A673 (cell line): ENCODE data around the gene CYBC1. TPM values are rescaled to one million over a fixed set of nuclear protein-coding genes. Genes with fewer than 3 reads are reported as not detected.

Experiments used
- BruUV-seq: library from RNA; stranded (reverse); fragments of 400-500 nt; replicated peaks from 2 replicates; lab custom pipeline; 2021; lab: Mats Ljungman, UMichigan
- CTCF ChIA-PET: fragments of 300-600 bp; sonication (Branson Sonifier 250); formaldehyde crosslinking; loops from one replicate; lab custom pipeline; 2022; ENCODE audit warnings: antibody characterized with exemption; lab: Charles Lee
- POLR2A ChIA-PET: fragments of 300-600 bp; sonication (Branson Sonifier 250); formaldehyde crosslinking; loops from one replicate; lab custom pipeline; 2022; ENCODE audit warnings: antibody characterized with exemption; ENCODE audit not compliant: low non-redundant PET; lab: Charles Lee
- DNase-seq: peaks from one replicate; pipeline ENCODE4 v3.0.0-alpha.2; 2015; ENCODE audit warnings: low spot score
- H3K27ac ChIP-seq: fragments of 200-600 bp; sonication (generic); 2 replicates; pipeline ENCODE4 v1.5.1; 2016; ENCODE audit warnings: mixed run types, low read depth, mild to moderate bottlenecking, mixed read lengths, antibody characterized with exemption, low read length; ENCODE audit not compliant: poor library complexity, severe bottlenecking
- H3K27me3 ChIP-seq: fragments of 200-600 bp; sonication (generic); replicated peaks from 2 replicates; pipeline ENCODE4 v1.6.1; 2017; ENCODE audit warnings: mixed run types, low read depth, mild to moderate bottlenecking, mixed read lengths, antibody characterized with exemption, low read length; ENCODE audit not compliant: insufficient read depth, poor library complexity
- H3K36me3 ChIP-seq: fragments of 200-600 bp; sonication (generic); 2 replicates; pipeline ENCODE4 v1.6.1; 2016; ENCODE audit warnings: mixed run types, mild to moderate bottlenecking, mixed read lengths, antibody characterized with exemption, low read length; ENCODE audit not compliant: insufficient read depth, poor library complexity, severe bottlenecking
- H3K4me1 ChIP-seq: fragments of 200-600 bp; sonication (generic); 2 replicates; pipeline ENCODE4 v1.6.1; 2017; ENCODE audit warnings: mixed run types, mild to moderate bottlenecking, mixed read lengths, antibody characterized with exemption, low read length; ENCODE audit not compliant: insufficient read depth, poor library complexity, severe bottlenecking
- H3K4me3 ChIP-seq: fragments of 200-600 bp; sonication (generic); 2 replicates; pipeline ENCODE4 v1.5.1; 2016; ENCODE audit warnings: low read depth, mixed run types, mild to moderate bottlenecking, mixed read lengths, low read length; ENCODE audit not compliant: poor library complexity, severe bottlenecking
- H3K9me3 ChIP-seq: fragments of 200-600 bp; sonication (generic); 2 replicates; pipeline ENCODE4 v1.6.1; 2016; ENCODE audit warnings: mixed run types, low read depth, mild to moderate bottlenecking, mixed read lengths, antibody characterized with exemption, low read length; ENCODE audit not compliant: poor library complexity, severe bottlenecking
- CTCF ChIP-seq: fragments of 300-800, 200-600 bp; sonication (generic); conservative IDR thresholded peaks from 2 replicates; pipeline ENCODE4 v1.5.1; 2017; ENCODE audit warnings: low read depth, mild to moderate bottlenecking, antibody characterized with exemption, low read length, moderate library complexity, mixed read lengths
- EZH2 ChIP-seq: fragments of 200-600 bp; sonication (generic); IDR thresholded peaks from 2 replicates; pipeline ENCODE4 v1.6.1; 2017; ENCODE audit warnings: borderline replicate concordance, low read depth, mild to moderate bottlenecking, mixed read lengths, antibody characterized with exemption, low read length; ENCODE audit not compliant: poor library complexity, severe bottlenecking
- intact Hi-C: fragments of 100-400 bp; cut with micrococcal nuclease; formaldehyde crosslinking; loops from one replicate; pipeline ENCODE4 v1.10.0; 2022; ENCODE audit not compliant: unreplicated experiment
- total RNA-seq: library from RNA; stranded (reverse); gene quantifications from 2 replicates; pipeline ENCODE4 v1.2.3, GENCODE V29; 2021

CYBC1 gene
- total RNA-seq, 1 experiment from 2014 or later = 72.8 TPM

- no peaks in the 10 kb centered on the region for H3K4me1 ChIP-seq
- ChIA-PET CTCF (no interaction called here), POLR2A (no interaction called here)
- DNase-seq = no peak
- H3K27ac ChIP-seq = no peak overlapping the region
- H3K27me3 ChIP-seq = no peaks in the 10 kb centered on the region
- H3K9me3 ChIP-seq = no peaks in the 10 kb centered on the region
- no peak for TF ChIP-seq CTCF
- no peak for TF ChIP-seq EZH2
- no peak overlapping the region for H3K4me3 ChIP-seq
- no TSS peak for BruUV-seq
- intact Hi-C loops = no loop called here
- peaks cover 55% of the 10 kb centered on the region for H3K36me3 ChIP-seq
Observed at GRCh38 chr17:82483836-82484235, 33.3 kb upstream of the CYBC1 start.

DNA sequence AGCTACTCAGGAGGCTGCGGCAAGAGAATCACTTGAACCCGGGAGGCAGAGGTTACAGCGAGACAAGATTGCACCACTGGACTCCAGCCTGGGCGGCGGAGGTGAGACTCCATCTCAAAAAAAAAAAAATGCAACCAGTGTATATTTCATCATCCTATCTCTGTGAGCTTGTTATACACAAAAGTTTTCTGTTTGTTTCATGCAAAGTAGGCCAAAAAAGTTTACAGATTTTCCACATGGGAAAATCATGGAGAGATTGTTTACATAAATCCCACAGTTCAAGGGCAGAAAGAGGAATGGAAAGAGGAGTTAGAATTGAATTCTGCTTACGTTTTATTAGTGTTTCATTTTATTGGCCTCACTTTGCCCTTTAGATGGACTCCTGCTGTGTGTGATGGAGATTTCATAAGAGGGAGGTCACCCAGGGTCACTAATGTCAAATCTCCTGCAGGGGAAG is 32.7 kb upstream of the CYBC1 start:
- Histone ChIP-seq H3K27ac (no peak overlapping the region), H3K27me3 (no peaks in the 10 kb centered on the region), H3K36me3 (peaks cover 58% of the 10 kb centered on the region), H3K4me1 (no peaks in the 10 kb centered on the region), H3K9me3 (no peaks in the 10 kb centered on the region), H3K4me3 (no peak overlapping the region)
- TF ChIP-seq CTCF (no peak), EZH2 (no peak)
- intact Hi-C loops = no loop called here
- CTCF ChIA-PET = no interaction called here
- POLR2A ChIA-PET = no interaction called here
- no TSS peak for BruUV-seq
- DNase-seq = no peak

GRCh38 chr17:82480318-82480717 is 29.8 kb upstream of the CYBC1 start:
- Histone ChIP-seq H3K27me3 (no peaks in the 10 kb centered on the region), H3K9me3 (no peaks in the 10 kb centered on the region), H3K27ac (no peak overlapping the region), H3K4me3 (no peak overlapping the region), H3K36me3 (peaks cover 47% of the 10 kb centered on the region), H3K4me1 (no peaks in the 10 kb centered on the region)
- DNase-seq = no peak
- ChIA-PET CTCF (no interaction called here), POLR2A (no interaction called here)
- no TSS peak for BruUV-seq
- TF ChIP-seq EZH2 (no peak), CTCF (no peak)
- intact Hi-C loops = no loop called here
